HepG2 (cell line): ENCODE results near the gene KRT6C.

Experiments used
- FOXK1 ChIP-seq: sonication (generic); formaldehyde crosslinking; IDR thresholded peaks from 2 replicates; pipeline ENCODE4 v1.4.0; 2020; ENCODE audit warnings: low read depth, missing genetic modification reagents, borderline replicate concordance
- RFX1 ChIP-seq: fragments of 450-650 bp; IDR thresholded peaks from 2 replicates; pipeline ENCODE4 v1.6.1; 2017
- ZNF138 ChIP-seq: sonication (generic); formaldehyde crosslinking; IDR thresholded peaks from 2 replicates; pipeline ENCODE4 v1.5.0; 2020; ENCODE audit warnings: mild to moderate bottlenecking, low read depth, missing genetic modification reagents
- ZNF335 ChIP-seq: sonication (generic); formaldehyde crosslinking; IDR thresholded peaks from 2 replicates; pipeline ENCODE4 v1.4.0; 2020; ENCODE audit warnings: missing genetic modification reagents
- TF ChIP-seq, protein P1 (sequence below): sonication (generic); formaldehyde crosslinking; IDR thresholded peaks from 2 replicates; pipeline ENCODE4 v1.4.0; 2020; ENCODE audit warnings: mild to moderate bottlenecking, low read depth, missing genetic modification reagents

DNA sequence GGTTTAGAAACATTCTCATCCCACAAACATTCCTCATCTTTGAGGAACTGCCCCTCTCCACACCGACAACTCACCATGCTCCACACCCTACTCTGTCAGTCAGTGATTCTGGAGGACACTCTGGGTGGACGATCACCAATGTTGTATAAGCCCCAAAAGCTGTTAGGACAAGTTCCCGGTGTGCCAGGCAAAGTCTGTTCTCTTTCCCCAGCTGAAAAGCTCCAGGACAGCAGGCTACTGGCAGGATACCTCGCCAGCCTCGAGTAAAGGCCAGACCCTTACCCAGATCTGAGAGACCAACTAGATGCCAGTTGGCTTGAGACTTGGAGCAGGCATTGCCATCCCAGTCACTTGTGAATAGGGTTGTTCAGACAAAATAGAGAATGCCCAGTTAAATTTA is 34.6 kb upstream of the KRT6C start:
- TF ChIP-seq, protein P1, sequence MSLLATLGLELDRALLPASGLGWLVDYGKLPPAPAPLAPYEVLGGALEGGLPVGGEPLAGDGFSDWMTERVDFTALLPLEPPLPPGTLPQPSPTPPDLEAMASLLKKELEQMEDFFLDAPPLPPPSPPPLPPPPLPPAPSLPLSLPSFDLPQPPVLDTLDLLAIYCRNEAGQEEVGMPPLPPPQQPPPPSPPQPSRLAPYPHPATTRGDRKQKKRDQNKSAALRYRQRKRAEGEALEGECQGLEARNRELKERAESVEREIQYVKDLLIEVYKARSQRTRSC (CRISPR knock-in tag), result no peak
- TF ChIP-seq ZNF335 (CRISPR knock-in tag) (no peak), FOXK1 (no peak), ZNF138 (CRISPR knock-in tag) (no peak), RFX1 (no peak)
